Dendritic cell treated with granulocyte-macrophage colony-stimulating factor and Interleukin-4, amounts not matched to agents 40 ng/mL and 50 ng/mL, for 4 days (primary cell): ENCODE measurements around the gene TBC1D10B.

Source experiments
- H3K27ac Mint-ChIP-seq: one replicate; pipeline ENCODE4 v1.8.0; 2022; ENCODE audit warnings: mild to moderate bottlenecking, mixed read lengths
- H3K27me3 Mint-ChIP-seq: one replicate; pipeline ENCODE4 v1.8.0; 2022; ENCODE audit warnings: mild to moderate bottlenecking, mixed read lengths
- H3K36me3 Mint-ChIP-seq: one replicate; pipeline ENCODE4 v1.8.0; 2022; ENCODE audit warnings: low read depth, mixed read lengths
- H3K4me1 Mint-ChIP-seq: one replicate; pipeline ENCODE4 v1.8.0; 2022; ENCODE audit warnings: low read depth, mixed read lengths
- H3K4me3 Mint-ChIP-seq: one replicate; pipeline ENCODE4 v1.8.0; 2022; ENCODE audit warnings: mild to moderate bottlenecking, moderate library complexity, mixed read lengths
- H3K9me3 Mint-ChIP-seq: one replicate; pipeline ENCODE4 v1.8.0; 2022; ENCODE audit warnings: mixed read lengths
- intact Hi-C: fragments of 100-400 bp; cut with micrococcal nuclease; formaldehyde crosslinking; loops from one replicate; pipeline ENCODE4 v1.15.0; 2022

The TBC1D10B gene

GRCh38 chr16:30358990-30359870 is 11.1 kb downstream of the TBC1D10B start:
- no peak overlapping the region for H3K4me3 Mint-ChIP-seq
- H3K4me1 Mint-ChIP-seq = peaks cover 57% of the 10 kb centered on the region
- no peaks in the 10 kb centered on the region for H3K9me3 Mint-ChIP-seq
- intact Hi-C loops = no loop called here
- no peak overlapping the region for H3K27ac Mint-ChIP-seq
- H3K36me3 Mint-ChIP-seq = peaks cover 100% of the 10 kb centered on the region
- H3K27me3 Mint-ChIP-seq = no peaks in the 10 kb centered on the region

GRCh38 chr16:30358577-30358936 is 11.7 kb downstream of the TBC1D10B start:
- Mint-ChIP-seq H3K36me3 (peaks cover 100% of the 10 kb centered on the region), H3K27ac (no peak overlapping the region), H3K9me3 (no peaks in the 10 kb centered on the region), H3K4me1 (peaks cover 64% of the 10 kb centered on the region), H3K4me3 (no peak overlapping the region), H3K27me3 (no peaks in the 10 kb centered on the region)
- intact Hi-C loops = no loop called here

GRCh38 chr16:30357715-30358576 is 12.3 kb downstream of the TBC1D10B start:
- Mint-ChIP-seq H3K4me3 (no peak overlapping the region), H3K27me3 (no peaks in the 10 kb centered on the region), H3K4me1 (peaks cover 66% of the 10 kb centered on the region), H3K27ac (peak overlapping the region; percentile 21), H3K36me3 (peaks cover 100% of the 10 kb centered on the region), H3K9me3 (no peaks in the 10 kb centered on the region)
- intact Hi-C loops = no loop called here

GRCh38 chr16:30357085-30357714 is 13.1 kb downstream of the TBC1D10B start:
- no peak overlapping the region for H3K4me3 Mint-ChIP-seq
- peaks cover 100% of the 10 kb centered on the region for H3K36me3 Mint-ChIP-seq
- peak overlapping the region; percentile 99 for H3K27ac Mint-ChIP-seq
- intact Hi-C loops = no loop called here
- peaks cover 61% of the 10 kb centered on the region for H3K4me1 Mint-ChIP-seq
- H3K9me3 Mint-ChIP-seq = no peaks in the 10 kb centered on the region
- no peaks in the 10 kb centered on the region for H3K27me3 Mint-ChIP-seq

- H3K36me3 Mint-ChIP-seq = peaks cover 100% of the 10 kb centered on the region
- peak overlapping the region; percentile 95 for H3K4me3 Mint-ChIP-seq
- peaks cover 60% of the 10 kb centered on the region for H3K4me1 Mint-ChIP-seq
- no peaks in the 10 kb centered on the region for H3K27me3 Mint-ChIP-seq
- H3K27ac Mint-ChIP-seq = peak overlapping the region; percentile 99
- intact Hi-C loops = no loop called here
- H3K9me3 Mint-ChIP-seq = no peaks in the 10 kb centered on the region
These were observed 13.8 kb downstream of the TBC1D10B start for GRCh38 chr16:30356401-30357084.

- peaks cover 100% of the 10 kb centered on the region for H3K36me3 Mint-ChIP-seq
- peak overlapping the region; percentile 95 for H3K4me3 Mint-ChIP-seq
- H3K4me1 Mint-ChIP-seq = peaks cover 57% of the 10 kb centered on the region
- intact Hi-C loops = loop anchor here (2.0 kb wide), 3 partner anchors 15 to 171 kb away; partner anchors contain the start of genes TBC1D10B and ZNF768
- H3K27me3 Mint-ChIP-seq = no peaks in the 10 kb centered on the region
- peak overlapping the region; percentile 99 for H3K27ac Mint-ChIP-seq
- no peaks in the 10 kb centered on the region for H3K9me3 Mint-ChIP-seq
These were observed 14.4 kb downstream of the TBC1D10B start for GRCh38 chr16:30355954-30356308.

GRCh38 chr16:30355144-30355953 is 14.9 kb downstream of the TBC1D10B start, which contains the start of gene CD2BP2:
TSS of gene CD2BP2 (minus strand) at chr16:30355308. CDS start at chr16:30354681, 627 bp downstream.
- peaks cover 58% of the 10 kb centered on the region for H3K4me1 Mint-ChIP-seq
- H3K4me3 Mint-ChIP-seq = peak within 1 kb of the TSS; percentile 95
- H3K36me3 Mint-ChIP-seq = peaks cover 100% of the 10 kb centered on the region
- no peaks in the 10 kb centered on the region for H3K27me3 Mint-ChIP-seq
- peak within 1 kb of the TSS; percentile 99 for H3K27ac Mint-ChIP-seq
- intact Hi-C loops = loop anchor here (2.0 kb wide), 3 partner anchors 15 to 171 kb away; partner anchors contain the start of genes TBC1D10B and ZNF768
- no peaks in the 10 kb centered on the region for H3K9me3 Mint-ChIP-seq

GRCh38 chr16:30354423-30355143 is 15.7 kb downstream of the TBC1D10B start:
- Mint-ChIP-seq H3K4me1 (peaks cover 51% of the 10 kb centered on the region), H3K9me3 (no peaks in the 10 kb centered on the region), H3K4me3 (peak overlapping the region; percentile 95), H3K36me3 (peaks cover 100% of the 10 kb centered on the region), H3K27ac (peak overlapping the region; percentile 99), H3K27me3 (no peaks in the 10 kb centered on the region)
- intact Hi-C loops = loop anchor here (2.0 to 5.0 kb wide), 4 partner anchors 16 to 172 kb away; partner anchors contain the start of genes TBC1D10B, ZNF768 and ZNF771

GRCh38 chr16:30353438-30354129 is 16.7 kb downstream of the TBC1D10B start:
- Mint-ChIP-seq H3K36me3 (peaks cover 99% of the 10 kb centered on the region), H3K4me3 (peak overlapping the region; percentile 95), H3K27me3 (no peaks in the 10 kb centered on the region), H3K4me1 (peaks cover 51% of the 10 kb centered on the region), H3K27ac (peak overlapping the region; percentile 99), H3K9me3 (no peaks in the 10 kb centered on the region)
- intact Hi-C loops = loop anchor here (2.0 to 5.0 kb wide), 4 partner anchors 17 to 173 kb away; partner anchors contain the start of genes TBC1D10B, ZNF768 and ZNF771

- intact Hi-C loops = loop anchor here (5.0 kb wide), 1 partner anchor 55 kb away; the partner anchor contains the start of gene ZNF771
- Mint-ChIP-seq H3K9me3 (no peaks in the 10 kb centered on the region), H3K4me1 (peaks cover 46% of the 10 kb centered on the region), H3K36me3 (peaks cover 91% of the 10 kb centered on the region), H3K27ac (no peak overlapping the region), H3K27me3 (no peaks in the 10 kb centered on the region), H3K4me3 (no peak overlapping the region)
These were observed 17.5 kb downstream of the TBC1D10B start for GRCh38 chr16:30352488-30353401.
